Fibroblast of lung (primary cell): ENCODE results near the gene DCAF4L1.

Experiments used
- CTCF ChIP-seq, 2 donors: IDR thresholded peaks in 1 of 2; conservative IDR thresholded peaks in 1 of 2; 1 replicate in 1 of 2; 2 replicates in 1 of 2; pipeline ENCODE4 v1.5.1; 2011 to 2012; ENCODE audit warnings: low read length in 2 of 2, control low read depth in 1 of 2, inconsistent platforms in 1 of 2, low read depth in 1 of 2, mild to moderate bottlenecking in 1 of 2
- EZH2 ChIP-seq: IDR thresholded peaks from 2 replicates; pipeline ENCODE4 v1.5.1; 2012; ENCODE audit warnings: low read length, control low read depth, mild to moderate bottlenecking; ENCODE audit errors: missing control alignments

GRCh38 chr4:41967392-41967791 is 14.2 kb upstream of the DCAF4L1 start:
- TF ChIP-seq CTCF (conservative IDR thresholded peaks at IDR 0.05 in 1 of 2, IDR thresholded peaks at IDR 0.05 in 1 of 2; ENCODE audit: low read depth in 1 of 2, low read length in 2 of 2), result no peak
- no peak for TF ChIP-seq EZH2
